ENCODE data around the gene CFAP251. TPM values are rescaled to one million over a fixed set of nuclear protein-coding genes. Genes with fewer than 3 reads are reported as not detected.
A peak's percentile ranks its signal among the peaks of the same experiment; 100 is the strongest.

The CFAP251 gene
- total RNA-seq, 1 experiment from 2014 or later = 0.81 TPM

DNA sequence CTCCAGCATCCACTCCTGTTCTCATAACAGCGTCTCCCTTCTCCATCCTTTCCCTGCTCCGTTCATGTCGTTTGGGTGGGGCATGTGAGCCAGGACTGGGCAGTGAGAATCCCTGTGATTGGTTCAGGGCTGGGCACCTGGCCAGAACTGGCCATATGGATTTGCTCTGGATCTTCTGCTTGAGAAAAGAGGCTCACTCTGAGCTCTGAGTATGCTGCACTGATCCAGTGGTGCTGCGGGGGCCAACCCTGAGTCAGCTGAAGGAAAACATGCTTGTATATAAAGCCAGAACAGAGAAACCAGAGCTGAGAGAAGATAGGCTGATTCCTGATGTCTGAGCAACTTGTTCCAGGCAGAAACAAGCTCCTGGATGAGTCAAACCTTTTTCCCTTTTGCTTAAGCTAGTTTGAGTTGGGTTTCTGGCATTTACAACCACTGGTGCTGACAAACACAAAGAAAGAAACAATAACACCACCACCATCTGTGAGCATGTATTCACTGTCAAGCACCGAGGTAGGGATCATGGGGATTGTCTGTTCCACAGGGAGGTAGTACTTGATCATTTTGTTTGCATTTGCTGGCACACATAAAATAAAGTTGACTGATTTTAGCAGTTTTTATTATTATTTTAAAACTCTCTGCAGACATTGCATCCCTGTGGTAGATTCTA, 45.7 kb upstream of the CFAP251 start:
- Histone ChIP-seq H3K27me3 (ENCODE audit: insufficient read depth, low read length) (no peaks in the 10 kb centered on the region), H3K4ac (ENCODE audit: low read depth, low read length) (no peak overlapping the region), H4K20me1 (ENCODE audit: control insufficient read depth, insufficient read depth, insufficient read length) (no peaks in the 10 kb centered on the region), H3K56ac (ENCODE audit: insufficient read length, low read depth, low read length) (no peak overlapping the region), H3K23me2 (ENCODE audit: insufficient read length, low read depth, low read length, poor library complexity, severe bottlenecking) (no peaks in the 10 kb centered on the region), H4K8ac (replicated peaks; ENCODE audit: insufficient read length, low read depth, low read length) (no peak overlapping the region), H3K23ac (ENCODE audit: insufficient read length, low read depth, low read length) (no peak overlapping the region), H2BK5ac (ENCODE audit: insufficient read length, low read length) (no peak overlapping the region), H3K4me2 (ENCODE audit: insufficient read depth, insufficient read length, low read length) (no peak overlapping the region), H3K9me3 (ENCODE audit: control insufficient read depth, low read depth, low read length) (no peaks in the 10 kb centered on the region), H3K14ac (ENCODE audit: insufficient read depth, low read length) (no peak overlapping the region), H3K9ac (ENCODE audit: extremely low read depth, insufficient read length, low read length) (no peak overlapping the region), H2AFZ (ENCODE audit: low read length) (peak overlapping the region; percentile 22), H2BK120ac (ENCODE audit: low read depth, low read length, poor library complexity, severe bottlenecking) (no peak overlapping the region), H3K27ac (ENCODE audit: insufficient read length, low read depth, low read length) (no peak overlapping the region), H2BK12ac (ENCODE audit: insufficient read length, low read depth, low read length) (no peak overlapping the region), H3K4me1 (ENCODE audit: insufficient read depth, low read length) (no peaks in the 10 kb centered on the region), H2BK20ac (ENCODE audit: low read depth, low read length, poor library complexity, severe bottlenecking) (no peak overlapping the region), H3K79me1 (ENCODE audit: insufficient read depth, low read depth, low read length, poor library complexity, severe bottlenecking) (no peaks in the 10 kb centered on the region), H2BK15ac (ENCODE audit: low read depth, low read length) (no peak overlapping the region), H3K18ac (ENCODE audit: insufficient read length, low read depth, low read length) (no peak overlapping the region), H3T11ph (ENCODE audit: low read length) (no peak overlapping the region), H4K5ac (ENCODE audit: insufficient read length, low read depth, low read length) (no peak overlapping the region), H4K91ac (ENCODE audit: insufficient read length, low read depth, low read length) (no peak overlapping the region), H2AK5ac (ENCODE audit: insufficient read length, low read length) (no peak overlapping the region), H3K79me2 (ENCODE audit: insufficient read depth, low read length) (no peaks in the 10 kb centered on the region)
- no peak for DNase-seq
- H3K9me3 Mint-ChIP-seq = no peaks in the 10 kb centered on the region; a peak in 1 of 5 replicates
- no CpG with 5 or more reads among the region's 5 CpGs for whole genome bisulfite sequencing (ENCODE audit: extremely low coverage, insufficient read length, low lambda C conversion rate)
- peaks cover 2% of the 10 kb centered on the region for H3K27me3 Mint-ChIP-seq (ENCODE audit: low read depth)
- TF ChIP-seq, protein P1, sequence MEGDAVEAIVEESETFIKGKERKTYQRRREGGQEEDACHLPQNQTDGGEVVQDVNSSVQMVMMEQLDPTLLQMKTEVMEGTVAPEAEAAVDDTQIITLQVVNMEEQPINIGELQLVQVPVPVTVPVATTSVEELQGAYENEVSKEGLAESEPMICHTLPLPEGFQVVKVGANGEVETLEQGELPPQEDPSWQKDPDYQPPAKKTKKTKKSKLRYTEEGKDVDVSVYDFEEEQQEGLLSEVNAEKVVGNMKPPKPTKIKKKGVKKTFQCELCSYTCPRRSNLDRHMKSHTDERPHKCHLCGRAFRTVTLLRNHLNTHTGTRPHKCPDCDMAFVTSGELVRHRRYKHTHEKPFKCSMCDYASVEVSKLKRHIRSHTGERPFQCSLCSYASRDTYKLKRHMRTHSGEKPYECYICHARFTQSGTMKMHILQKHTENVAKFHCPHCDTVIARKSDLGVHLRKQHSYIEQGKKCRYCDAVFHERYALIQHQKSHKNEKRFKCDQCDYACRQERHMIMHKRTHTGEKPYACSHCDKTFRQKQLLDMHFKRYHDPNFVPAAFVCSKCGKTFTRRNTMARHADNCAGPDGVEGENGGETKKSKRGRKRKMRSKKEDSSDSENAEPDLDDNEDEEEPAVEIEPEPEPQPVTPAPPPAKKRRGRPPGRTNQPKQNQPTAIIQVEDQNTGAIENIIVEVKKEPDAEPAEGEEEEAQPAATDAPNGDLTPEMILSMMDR (conservative IDR thresholded peaks at IDR 0.05) = no peak
- H3K4me1 Mint-ChIP-seq = peaks cover 4% of the 10 kb centered on the region in 2 experiments; a peak in 3 of 4 replicates
- no peak overlapping the region for H3K4me3 Mint-ChIP-seq
- no peaks in the 10 kb centered on the region for H3K36me3 Mint-ChIP-seq (ENCODE audit: insufficient read depth in 1 of 3, low read depth in 3 of 3)
- peak overlapping the region in 2 of 3 experiments; percentile 21 to 46; a peak in 2 of 7 replicates for H3K27ac Mint-ChIP-seq

All from H9 (cell line).